Activated T-cell treated with anti-CD3 and anti-CD28 coated beads for 48 hours (primary cell): ENCODE data around the gene ASCL3.
A peak's percentile ranks its signal among the peaks of the same experiment; 100 is the strongest.
"Not testable (repeated sequence)": the region's sequence is repeated elsewhere in the genome, so short reads cannot be mapped to it uniquely, and the experiment has no call there.

Source experiments
- DNase-seq: peaks from one replicate; pipeline ENCODE4 v3.0.0-alpha.2; 2020; ENCODE audit warnings: low read depth

Gene ASCL3

DNA sequence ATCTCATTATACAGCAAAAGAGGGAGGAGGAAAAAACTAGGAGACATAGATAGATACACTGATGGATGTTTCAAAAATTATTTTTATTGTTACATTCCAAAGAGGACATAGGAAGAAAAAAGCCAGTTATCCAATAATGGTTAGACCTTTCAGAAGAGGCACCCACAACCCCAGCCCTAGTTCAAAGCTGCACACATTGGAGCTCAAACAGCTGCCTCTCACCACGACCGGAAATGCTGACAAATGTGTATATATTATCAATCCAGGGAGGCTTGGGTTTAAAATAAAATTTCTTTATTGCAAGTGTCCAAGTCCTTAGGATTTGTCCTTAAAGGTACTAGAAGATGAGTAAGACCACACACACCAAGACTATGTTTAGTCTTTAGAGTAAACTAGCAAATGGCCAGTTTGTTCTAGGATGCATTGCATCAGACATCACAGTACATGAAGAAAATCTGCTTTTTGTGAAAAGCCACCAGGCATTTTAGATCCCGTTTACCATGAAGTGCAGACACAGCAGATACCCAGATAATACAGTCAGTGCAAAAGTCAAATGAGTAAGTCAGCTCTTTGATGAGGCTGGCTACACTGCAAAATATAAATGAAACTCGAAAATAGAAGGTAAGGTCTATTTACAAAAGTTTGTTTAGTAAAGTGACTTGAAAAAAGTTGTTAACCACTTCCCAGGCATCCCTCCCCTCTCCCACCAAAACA, 4.6 kb upstream of the ASCL3 start:
- no peak for DNase-seq

DNA sequence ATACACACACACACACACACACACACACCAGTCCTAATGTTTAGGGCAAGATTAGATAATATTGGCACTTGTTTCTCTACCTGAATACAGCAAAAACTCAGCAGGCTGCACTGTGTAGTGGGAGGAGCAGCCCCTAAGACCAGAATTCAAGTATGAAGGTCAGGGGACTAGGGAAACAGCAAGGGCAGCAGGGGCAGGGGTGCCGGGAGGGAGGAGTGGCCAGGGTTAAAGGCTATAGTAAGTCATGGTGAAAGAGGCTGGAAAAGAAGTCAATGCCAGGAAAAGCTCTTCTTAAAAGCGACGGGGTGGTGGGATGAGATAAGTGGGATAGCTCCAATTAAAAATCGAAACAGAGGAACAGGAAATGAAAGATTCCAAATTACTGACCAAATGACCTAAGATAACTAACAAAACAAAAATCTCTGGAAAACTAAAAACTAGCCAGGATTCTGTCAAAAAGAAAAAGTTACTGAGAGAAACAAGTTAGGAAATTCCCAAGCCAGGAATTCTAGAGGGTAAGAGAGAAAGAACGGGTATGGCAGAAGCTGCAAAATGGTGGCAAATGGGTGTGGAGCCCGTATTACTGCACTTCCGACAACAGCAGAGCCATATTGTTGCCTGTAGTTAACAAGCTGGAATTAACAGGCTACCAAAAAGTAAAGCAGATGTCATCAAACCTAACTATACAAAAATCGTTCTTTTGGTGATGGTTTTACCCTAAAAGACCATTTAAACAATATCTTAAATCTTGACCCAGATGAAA, 1.3 kb downstream of the ASCL3 start:
- DNase-seq, result no peak

DNA sequence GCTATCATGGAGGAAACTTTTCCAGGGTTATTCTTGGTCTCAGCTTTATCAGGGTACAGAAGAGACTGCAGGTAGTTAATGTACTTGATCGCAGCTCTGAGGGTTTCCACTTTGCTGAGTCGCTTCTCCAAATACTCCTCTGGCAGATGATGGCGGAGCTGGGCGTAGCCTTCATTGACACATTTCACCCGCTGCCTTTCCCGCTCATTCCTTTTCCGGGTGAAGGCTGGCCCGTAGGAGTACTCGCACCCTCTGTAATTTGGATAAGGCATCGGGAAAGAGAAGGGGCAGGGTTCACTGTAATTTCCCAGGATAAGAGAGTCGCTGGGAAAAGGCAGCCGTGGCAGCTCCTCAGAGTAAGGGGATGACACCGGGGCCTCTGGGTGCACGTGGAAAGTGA, 5.2 kb downstream of the ASCL3 start:
- no peak for DNase-seq

DNA sequence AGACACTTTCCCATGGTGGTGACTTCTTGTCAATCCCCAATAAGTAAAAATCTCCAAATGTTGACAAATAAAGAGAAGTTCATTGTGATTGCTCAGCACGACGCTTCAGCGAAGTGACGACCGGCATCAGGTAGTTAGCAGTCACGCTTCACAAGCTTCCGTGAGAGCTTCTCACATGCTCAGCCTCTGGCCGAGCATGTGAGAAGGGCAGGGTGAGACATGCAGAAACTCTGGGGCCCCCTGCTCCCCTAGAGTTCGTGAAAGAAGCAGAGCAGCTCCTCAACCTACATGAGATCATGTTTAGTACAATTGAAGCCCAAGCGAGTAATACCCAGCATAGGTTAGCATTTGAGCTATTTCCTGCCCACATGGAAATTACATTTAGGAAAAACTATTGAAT, 5.7 kb downstream of the ASCL3 start:
- no peak for DNase-seq

DNA sequence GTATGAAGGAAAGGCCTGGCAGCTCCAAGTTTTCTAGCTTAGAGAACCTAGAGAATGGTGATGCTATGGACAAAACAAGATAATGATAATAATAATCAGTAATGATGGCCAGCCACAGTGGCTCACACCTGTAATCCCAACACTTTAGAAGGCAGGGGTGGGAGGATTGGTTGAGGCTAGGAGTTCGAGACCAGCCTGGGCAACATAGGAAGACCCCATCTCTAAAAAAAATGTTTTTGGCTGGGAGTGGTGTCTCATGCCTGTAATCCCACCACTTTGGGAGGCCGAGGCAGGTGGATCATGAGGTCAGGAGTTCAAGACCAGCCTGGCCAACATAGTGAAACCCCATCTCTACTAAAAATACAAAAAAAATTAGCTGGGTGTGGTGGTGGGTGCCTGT, 7.0 kb downstream of the ASCL3 start:
- not testable (repeated sequence) for DNase-seq

DNA sequence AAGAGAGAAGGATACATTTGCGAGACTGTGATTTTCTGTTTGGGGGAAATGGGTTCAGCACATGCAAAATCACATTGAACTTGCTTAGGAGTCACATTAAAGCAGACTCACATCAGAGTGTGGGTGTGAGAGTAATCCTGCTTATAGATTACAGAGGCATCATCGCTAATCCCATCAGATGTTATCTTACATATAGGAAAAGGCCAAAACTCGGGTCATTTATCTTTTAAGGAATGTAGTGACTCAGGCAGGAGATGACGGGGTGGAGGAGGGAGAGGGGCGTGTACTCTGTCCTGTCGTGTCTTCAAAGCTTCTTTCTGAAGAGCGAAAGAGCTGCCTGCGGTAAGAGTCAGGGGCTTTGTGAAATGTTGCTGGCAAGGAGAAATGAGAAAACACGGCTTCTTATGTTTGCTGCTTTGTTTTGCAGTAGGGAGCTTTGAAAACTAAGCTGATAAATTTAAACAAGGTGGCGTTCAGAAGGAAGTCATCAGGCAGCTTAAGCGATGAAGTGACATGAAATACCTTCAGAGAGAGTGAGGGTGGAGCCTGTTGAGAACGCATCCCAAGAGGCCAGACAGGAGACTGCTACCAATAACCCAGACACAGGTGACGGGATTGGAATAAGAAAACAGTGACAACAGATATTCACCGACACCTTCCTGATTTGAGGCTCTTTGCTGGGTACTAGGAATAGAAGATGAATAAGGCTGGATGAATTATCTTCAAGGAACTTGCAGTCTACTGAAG, 7.9 kb downstream of the ASCL3 start:
- DNase-seq, result no peak

DNA sequence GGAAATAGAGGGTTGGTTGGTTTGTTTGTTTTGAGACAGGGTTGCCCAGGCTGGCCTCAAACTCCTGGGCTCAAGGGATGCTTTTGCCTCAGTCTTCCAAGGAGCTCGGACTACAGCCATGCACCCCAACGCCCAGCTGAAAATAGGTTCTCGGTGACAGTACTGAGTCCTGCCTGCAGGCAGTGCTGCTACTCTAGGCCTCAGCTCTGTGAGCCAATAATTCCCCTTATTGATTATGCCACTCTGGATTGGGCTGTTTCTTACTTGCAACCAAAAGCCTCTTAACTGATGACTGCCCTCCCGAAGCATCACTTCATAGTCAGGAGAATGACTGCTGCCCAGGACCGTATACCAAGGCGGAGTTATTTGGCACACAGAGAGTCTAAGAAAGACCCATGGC, 8.9 kb downstream of the ASCL3 start:
- DNase-seq, result no peak

DNA sequence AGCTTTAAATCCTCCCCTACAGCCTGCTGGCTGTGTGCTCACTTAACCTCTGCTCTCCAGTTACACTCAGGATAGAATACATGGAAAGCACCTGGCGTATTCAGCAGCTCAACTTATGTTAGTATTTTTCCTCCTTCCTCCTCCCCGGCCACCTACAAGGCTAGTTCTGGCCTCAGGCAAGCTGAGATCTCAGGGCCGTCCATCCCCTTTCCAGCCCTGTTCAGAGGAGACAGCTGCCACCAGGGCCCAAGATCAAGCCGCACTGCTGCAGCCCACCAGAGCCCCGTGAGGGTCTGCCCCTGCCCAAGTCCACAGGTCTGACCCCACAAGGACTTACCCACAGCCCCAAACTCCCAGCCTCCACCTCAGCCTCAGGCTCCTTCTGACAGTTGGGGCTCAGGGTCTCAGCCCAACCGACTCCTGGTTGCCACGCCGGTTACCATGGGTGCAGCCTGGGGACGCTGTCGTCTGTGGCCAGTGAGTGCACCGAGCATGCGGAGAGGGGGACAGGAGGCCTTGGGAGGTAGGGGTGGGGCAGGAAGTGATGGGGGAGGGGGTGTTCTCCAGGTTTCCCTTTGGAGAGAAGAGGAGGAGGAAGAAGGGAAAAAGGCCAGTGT, 10.1 kb downstream of the ASCL3 start, which contains the start of gene C11orf16:
Gene C11orf16, minus strand, starts transcription at position 384 of the 617 bp plus-strand sequence. CDS start 639 bp downstream, outside the sequence.
- DNase-seq, result no peak

DNA sequence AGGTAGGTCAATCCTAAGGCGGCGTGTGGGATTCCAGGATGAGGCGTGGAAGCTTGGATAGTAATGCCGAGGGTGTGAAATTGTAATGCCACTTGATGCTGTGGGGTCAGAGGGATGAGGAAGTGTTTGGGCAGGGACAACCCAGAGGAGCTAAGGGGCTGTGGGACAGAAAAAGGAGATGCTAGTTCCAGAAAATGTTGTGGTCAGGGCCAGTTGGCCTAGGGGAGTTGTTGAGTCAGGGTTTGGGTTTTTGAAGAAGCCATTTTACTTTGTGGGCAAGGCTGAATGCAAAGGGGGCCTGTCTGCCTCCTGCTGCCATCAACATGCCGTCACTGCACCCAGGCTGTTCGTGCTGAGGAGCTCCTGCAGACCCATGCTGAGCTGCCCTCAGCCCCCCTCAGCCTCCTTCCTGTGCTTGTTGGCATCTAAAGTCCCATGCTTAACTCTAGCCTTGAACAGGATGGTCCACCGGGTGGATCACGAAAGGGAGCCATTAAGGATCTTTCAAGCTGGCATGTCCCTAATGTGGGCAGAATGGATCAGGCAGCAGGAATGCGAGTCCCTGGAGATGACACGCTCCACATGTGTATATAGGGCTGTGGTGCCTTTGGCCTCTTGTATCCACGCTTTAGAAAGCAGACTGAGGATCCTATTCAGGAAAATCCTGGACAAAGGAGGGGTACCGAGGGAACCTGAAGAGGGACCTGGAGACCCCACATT, 12.2 kb downstream of the ASCL3 start:
- DNase-seq, result no peak

DNA sequence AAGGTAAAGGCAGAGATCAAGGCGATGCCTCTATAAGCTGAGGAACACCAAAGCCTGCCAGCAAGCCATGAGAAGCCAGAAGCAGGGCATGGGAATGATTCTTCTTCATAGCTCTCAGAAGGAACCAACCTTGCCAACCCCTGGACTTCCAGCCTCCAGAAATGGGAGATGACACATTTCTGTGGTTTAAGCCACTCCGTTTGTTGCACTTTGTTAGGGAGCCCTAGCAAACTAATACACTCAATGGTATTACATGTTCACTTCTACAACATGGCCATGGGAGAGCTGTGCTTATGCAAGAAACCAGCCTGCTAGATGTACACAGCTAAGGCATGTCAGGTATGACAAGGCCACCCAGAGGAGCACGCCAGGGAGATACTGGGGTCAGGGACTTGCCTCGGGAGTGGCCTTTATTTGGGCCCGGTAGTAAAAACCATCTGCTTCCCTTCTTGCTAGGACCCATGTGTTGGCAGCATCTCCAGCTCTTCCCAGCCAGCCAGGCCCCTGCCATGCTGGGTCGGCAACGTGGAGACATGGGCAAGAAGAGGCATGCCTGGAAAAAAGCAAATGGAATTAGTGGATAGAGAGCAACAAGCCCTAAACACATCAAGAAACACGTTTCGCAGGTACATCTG, 13.7 kb downstream of the ASCL3 start:
- no peak for DNase-seq

DNA sequence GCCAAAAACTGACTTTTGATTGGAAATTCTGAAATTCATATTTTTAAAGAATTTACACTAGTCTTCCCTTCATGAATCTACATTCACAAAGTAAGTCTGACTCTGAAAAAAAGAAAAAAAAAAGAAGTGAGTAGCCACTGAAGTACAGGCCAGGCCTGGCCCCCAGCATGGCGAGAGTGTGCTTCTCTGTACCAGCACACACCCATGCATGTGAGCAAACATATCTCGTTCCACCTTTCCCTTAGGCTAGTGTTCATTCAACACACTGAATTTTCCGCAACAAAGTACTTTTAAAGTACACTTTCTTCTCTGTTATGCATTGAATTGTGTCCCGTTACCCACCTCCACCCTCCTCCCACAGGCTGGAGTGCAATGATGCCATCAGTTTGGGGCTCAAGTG, 14.6 kb downstream of the ASCL3 start:
- DNase-seq, result no peak

DNA sequence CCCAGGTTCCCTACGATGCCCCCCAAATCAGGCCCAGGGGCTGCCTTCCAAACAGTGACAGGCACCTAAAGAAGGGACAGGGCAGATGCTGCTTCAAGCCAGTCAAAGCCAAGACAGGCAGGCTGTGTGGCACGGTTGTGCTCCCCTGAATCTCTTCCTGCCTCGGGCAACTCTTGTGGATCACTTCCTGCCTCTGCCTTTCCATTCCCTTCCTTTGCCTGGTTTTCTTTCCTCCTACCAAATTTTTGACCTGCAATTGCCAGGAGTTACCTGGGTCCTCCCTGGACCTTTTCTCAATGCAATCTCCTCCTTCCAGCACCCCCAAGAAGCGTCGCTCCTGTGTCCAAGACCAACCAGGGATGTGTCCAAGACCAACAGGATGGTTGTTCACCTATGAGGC, 15.6 kb downstream of the ASCL3 start:
- DNase-seq, result no peak

DNA sequence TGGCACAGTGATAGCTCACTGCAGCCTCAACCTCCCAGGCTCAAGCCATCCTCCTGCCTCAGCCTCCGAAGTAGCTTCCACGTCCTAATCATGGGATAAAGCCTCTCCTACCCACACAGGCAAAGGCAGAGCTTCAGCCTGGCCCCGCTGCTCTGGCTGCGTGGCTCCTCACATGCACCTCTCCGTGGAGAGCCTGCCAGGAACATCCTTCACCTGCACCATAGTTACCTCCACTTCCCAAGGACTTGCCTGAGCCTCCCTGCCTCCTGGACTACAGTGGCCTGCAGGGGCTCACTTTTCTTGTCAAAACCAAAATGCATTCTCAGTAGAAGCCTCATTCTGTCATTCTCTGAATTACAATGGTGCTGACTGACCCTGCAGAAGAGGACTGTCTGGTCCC, 16.6 kb downstream of the ASCL3 start:
- no peak for DNase-seq

DNA sequence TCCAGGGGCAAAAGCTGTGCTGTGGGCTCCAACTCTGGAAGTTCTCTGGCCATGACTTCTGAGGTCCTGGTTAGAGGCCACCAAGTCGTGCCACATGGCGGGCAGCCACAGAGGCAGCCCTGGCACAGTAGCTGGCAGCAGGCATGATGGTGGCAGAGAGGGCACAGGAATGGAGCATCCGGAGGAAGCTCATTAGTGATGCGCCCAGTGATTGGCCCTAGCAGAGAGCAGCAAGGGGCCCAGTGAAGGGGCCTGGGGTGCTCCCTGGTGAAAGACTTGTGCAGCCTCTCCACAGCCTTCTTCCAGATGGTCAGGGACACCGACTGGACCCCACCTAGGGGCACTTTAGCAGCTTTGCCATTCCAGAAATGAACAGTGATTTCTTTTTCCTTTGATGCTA, 17.1 kb downstream of the ASCL3 start:
- no peak for DNase-seq

DNA sequence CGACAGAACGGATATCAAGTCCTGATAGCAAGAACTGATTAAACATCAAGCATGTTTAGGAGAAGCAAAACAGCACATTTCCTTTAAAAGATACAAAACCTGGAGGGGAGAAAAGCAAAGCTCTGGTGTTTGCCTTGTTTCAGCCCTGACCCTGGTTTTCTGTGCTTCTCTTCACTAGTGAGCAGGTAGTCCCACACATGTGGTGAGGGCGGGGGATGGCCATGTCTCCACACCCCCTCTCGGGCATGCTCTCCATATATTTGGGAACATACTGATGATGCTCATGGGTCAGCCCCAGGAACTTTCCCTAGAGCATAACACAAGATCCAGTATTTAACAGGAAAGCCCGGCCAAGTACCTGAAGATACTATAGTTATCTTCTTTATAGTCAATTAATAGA, 20.1 kb downstream of the ASCL3 start:
- no peak for DNase-seq

DNA sequence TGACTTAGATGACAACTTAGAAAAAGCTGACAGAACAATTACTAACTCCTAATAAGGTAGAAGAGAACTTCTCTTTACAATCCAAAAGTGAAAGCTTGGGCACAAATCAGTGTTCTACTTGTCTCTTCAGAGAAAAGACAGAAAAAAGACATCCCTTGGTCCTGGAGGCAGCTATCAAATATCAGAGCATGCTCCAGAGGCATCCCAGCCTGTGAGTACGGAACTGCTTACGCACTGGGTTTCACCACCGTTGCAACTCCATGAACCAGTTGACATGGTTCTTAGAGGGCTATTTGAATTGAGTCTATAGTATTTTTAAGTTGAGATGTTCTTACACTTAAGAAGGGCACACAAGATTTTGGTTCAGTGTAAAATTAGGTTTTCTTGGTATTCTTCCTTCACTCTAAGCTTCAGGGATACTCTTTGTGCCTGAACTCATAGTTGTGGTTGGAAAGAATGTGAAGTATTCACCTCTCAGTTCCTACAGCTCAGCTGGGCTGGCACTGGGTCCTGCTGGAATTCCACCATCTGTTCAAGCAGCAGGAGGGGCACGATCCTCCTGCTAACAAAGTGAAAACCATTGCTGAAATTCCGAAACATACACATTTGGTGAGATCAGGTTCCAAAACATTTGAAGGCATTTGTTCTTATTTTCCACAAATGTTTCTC, 25.5 kb downstream of the ASCL3 start:
- DNase-seq, result no peak

DNA sequence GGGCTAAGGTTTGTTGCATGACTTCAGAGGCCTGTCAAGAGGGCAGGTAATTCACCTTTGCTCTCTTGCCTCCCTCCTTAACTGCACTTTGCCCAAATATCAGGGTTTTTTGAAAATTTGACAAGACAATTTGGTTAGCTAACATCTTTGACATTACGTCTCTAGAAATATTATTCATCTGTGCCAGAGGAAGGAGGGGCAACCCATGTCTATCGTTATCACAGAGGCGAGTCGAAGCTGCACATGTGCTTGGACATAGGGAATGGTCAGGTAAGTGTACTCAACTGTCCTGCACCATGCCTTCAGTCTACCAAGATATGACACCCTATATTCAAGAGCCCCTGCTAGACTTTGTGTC, 28.2 kb downstream of the ASCL3 start:
- DNase-seq, result no peak

DNA sequence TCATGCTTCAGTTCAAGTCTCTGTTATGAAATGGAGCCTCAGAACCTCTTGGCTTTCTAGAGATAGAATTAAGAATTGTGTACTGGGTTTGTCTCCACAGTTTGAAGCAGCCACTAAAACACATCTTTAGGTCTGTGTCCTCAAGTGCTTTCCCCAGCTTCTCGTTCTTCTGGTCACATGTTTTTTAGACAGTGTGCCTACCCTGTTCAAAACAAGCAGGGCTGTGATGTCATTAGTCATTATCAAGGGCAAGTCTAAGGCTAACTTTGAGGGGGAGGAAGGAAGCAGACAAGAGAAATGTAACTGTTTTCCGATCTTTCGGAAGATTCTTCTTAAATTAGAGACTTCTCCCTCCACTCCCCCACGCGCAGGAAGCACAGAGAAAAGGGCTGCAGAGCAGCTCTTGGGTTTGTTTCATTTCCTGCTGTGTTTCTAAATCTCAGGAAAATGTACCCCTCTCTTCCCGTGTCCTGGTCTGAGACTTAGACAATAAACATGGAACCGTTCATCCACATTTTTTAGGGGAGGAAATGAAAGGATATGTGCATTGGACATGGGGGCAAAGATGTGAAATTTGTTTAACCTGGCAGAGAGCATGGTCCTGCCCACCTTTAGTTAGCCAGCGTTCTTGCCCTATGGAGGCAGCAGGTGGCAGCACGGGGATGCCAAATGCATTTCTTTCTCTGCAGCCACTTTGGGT, 28.7 kb downstream of the ASCL3 start:
- peak; percentile 26 for DNase-seq

DNA sequence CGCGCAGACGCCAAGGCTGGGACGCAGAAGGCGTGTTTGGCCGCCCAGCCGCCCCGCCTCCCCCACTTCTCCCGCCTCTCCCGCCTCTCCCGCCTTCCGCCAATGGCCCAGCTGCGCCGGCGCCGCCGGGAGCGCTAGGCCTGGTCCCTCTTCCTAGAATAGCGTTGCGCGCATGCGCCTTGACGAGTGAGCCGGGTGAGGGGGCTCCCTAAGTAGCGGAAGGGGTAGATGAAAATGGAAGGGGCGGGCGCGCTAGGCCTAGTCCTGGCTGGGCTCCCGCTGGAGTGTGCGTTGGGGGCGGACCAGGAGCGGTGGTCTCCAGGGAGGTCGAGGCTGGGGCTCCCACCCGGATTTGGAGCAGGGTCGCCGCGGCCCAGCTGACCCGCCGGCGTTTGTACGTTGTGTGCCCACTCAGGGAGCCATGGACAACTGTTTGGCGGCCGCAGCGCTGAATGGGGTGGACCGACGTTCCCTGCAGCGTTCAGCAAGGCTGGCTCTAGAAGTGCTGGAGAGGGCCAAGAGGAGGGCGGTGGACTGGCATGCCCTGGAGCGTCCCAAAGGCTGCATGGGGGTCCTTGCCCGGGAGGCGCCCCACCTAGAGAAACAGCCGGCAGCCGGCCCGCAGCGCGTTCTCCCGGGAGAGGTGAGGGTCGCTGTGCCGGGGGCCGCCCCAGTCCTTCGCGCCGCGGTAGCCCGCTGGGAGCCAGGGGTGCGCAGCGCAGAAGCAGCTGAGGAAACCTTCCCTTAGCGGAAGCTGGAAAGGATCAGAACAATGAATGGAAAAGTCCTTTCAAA, 31.6 kb downstream of the ASCL3 start, which contains the start of gene AKIP1:
Gene AKIP1, plus strand, starts transcription at position 161 of the 795 bp plus-strand sequence. Its CDS starts 261 bp downstream, at position 422.
- peak; percentile 89 for DNase-seq
